ENCODE data around the gene DNAH3. TPM values are rescaled to one million over a fixed set of nuclear protein-coding genes. Genes with fewer than 3 reads are reported as not detected.

The DNAH3 gene
- total RNA-seq, 1 experiment from 2014 or later, result 0.57 TPM

DNA sequence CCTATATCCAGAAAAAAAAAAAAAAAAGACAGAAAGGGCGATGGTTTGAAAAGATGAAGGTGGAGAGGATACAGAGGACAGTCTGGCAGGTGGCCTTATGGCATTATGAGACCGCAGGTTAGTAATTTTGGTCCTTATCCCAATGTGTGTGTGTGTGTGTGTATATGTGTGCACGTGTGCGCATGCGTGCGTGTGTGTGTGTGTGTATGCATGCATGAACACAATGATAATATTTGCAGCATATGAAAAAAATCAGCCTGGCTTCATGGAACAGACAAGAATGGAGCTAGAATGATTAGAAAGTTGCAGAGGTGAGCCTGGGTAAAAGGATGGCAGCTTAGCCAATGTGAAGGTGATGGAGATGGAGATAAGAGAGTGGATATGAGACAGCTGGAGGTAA, 166.6 kb downstream of the DNAH3 start (continued):
- TF ChIP-seq STAT6 (CRISPR knock-in tag; conservative IDR thresholded peaks at IDR 0.05; ENCODE audit: low read depth) (no peak), E2F5 (CRISPR knock-in tag; IDR thresholded peaks at IDR 0.05) (no peak)

- peaks cover 11% of the 10 kb centered on the region for H3K4me1 Mint-ChIP-seq
- H3K36me3 Mint-ChIP-seq, result no peaks in the 10 kb centered on the region
- H3K27me3 Mint-ChIP-seq (ENCODE audit: low read depth), result no peaks in the 10 kb centered on the region
- H3K4me3 Mint-ChIP-seq, result no peak overlapping the region
- no peak overlapping the region for H3K27ac Mint-ChIP-seq
- CTCF ChIA-PET, result interaction anchor here (1.9 kb wide), 1 partner anchor 25 kb away, joined by 4 read pairs; no protein-coding TSS in a partner anchor
- ATAC-seq, result no peak
- no peak for DNase-seq (ENCODE audit: low spot score)
- H3K9me3 Mint-ChIP-seq, result no peaks in the 10 kb centered on the region
- TF ChIP-seq, protein P1, sequence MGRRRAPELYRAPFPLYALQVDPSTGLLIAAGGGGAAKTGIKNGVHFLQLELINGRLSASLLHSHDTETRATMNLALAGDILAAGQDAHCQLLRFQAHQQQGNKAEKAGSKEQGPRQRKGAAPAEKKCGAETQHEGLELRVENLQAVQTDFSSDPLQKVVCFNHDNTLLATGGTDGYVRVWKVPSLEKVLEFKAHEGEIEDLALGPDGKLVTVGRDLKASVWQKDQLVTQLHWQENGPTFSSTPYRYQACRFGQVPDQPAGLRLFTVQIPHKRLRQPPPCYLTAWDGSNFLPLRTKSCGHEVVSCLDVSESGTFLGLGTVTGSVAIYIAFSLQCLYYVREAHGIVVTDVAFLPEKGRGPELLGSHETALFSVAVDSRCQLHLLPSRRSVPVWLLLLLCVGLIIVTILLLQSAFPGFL (CRISPR knock-in tag; IDR thresholded peaks at IDR 0.05; ENCODE audit: borderline replicate concordance), result no peak
- TF ChIP-seq GABPB1 (CRISPR knock-in tag; IDR thresholded peaks at IDR 0.05) (no peak), IRF2 (CRISPR knock-in tag; IDR thresholded peaks at IDR 0.05; ENCODE audit: borderline replicate concordance, low read depth) (no peak), USF2 (CRISPR knock-in tag; IDR thresholded peaks at IDR 0.05) (no peak), HMGXB4 (CRISPR knock-in tag; IDR thresholded peaks at IDR 0.05) (no peak), ZNF396 (CRISPR knock-in tag; IDR thresholded peaks at IDR 0.05; ENCODE audit: borderline replicate concordance) (no peak), TP53 (CRISPR knock-in tag; IDR thresholded peaks at IDR 0.05) (no peak), ZNF232 (CRISPR knock-in tag; IDR thresholded peaks at IDR 0.05) (no peak), ATF1 (CRISPR knock-in tag; IDR thresholded peaks at IDR 0.05) (no peak), PRDM15 (CRISPR knock-in tag; IDR thresholded peaks at IDR 0.05) (no peak), ZNF317 (CRISPR knock-in tag; IDR thresholded peaks at IDR 0.05; ENCODE audit: borderline replicate concordance, low read depth) (no peak), USF1 (CRISPR knock-in tag; IDR thresholded peaks at IDR 0.05) (no peak), SP1 (CRISPR knock-in tag; conservative IDR thresholded peaks at IDR 0.05) (no peak), ATF6 (CRISPR knock-in tag; IDR thresholded peaks at IDR 0.05) (no peak)
- TF ChIP-seq, protein P2, sequence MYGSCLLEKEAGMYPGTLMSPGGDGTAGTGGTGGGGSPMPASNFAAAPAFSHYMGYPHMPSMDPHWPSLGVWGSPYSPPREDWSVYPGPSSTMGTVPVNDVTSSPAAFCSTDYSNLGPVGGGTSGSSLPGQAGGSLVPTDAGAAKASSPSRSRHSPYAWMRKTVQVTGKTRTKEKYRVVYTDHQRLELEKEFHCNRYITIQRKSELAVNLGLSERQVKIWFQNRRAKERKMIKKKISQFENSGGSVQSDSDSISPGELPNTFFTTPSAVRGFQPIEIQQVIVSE (CRISPR knock-in tag; IDR thresholded peaks at IDR 0.05; ENCODE audit: borderline replicate concordance), result no peak
- TF ChIP-seq, protein P3, sequence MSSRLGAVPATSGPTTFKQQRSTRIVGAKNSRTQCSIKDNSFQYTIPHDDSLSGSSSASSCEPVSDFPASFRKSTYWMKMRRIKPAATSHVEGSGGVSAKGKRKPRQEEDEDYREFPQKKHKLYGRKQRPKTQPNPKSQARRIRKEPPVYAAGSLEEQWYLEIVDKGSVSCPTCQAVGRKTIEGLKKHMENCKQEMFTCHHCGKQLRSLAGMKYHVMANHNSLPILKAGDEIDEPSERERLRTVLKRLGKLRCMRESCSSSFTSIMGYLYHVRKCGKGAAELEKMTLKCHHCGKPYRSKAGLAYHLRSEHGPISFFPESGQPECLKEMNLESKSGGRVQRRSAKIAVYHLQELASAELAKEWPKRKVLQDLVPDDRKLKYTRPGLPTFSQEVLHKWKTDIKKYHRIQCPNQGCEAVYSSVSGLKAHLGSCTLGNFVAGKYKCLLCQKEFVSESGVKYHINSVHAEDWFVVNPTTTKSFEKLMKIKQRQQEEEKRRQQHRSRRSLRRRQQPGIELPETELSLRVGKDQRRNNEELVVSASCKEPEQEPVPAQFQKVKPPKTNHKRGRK (CRISPR knock-in tag; IDR thresholded peaks at IDR 0.05; ENCODE audit: borderline replicate concordance), result no peak
- POLR2A ChIA-PET, result no interaction called here
These were observed 174.1 kb downstream of the DNAH3 start for GRCh38 chr16:20976576-20976975.
